Right lobe of liver (tissue), 4 donors: Measurements from ENCODE around the gene OBSCN.

Experiments used
- POLR2A ChIP-seq: fragments of 450-650 bp; IDR thresholded peaks from one replicate; pipeline ENCODE4 v1.6.1; 2017; ENCODE audit warnings: antibody characterized with exemption, mild to moderate bottlenecking
- TF ChIP-seq, protein P1 (sequence below), 4 donors: fragments of 200-600 bp in 3 of 4; fragments of 450-650 bp in 1 of 4; IDR thresholded peaks; one replicate each; pipeline versions ENCODE4 v1.5.1 to v1.8.0; 2016 to 2022; ENCODE audit warnings: antibody characterized with exemption in 4 of 4, mild to moderate bottlenecking in 2 of 4
- donor health status: DM: no; HTN: no; CAD: no.
- donor health status: DM: no; HTN: no; CAD: no.
- donor health status: DM: no; HTN: yes; CAD: no.

DNA sequence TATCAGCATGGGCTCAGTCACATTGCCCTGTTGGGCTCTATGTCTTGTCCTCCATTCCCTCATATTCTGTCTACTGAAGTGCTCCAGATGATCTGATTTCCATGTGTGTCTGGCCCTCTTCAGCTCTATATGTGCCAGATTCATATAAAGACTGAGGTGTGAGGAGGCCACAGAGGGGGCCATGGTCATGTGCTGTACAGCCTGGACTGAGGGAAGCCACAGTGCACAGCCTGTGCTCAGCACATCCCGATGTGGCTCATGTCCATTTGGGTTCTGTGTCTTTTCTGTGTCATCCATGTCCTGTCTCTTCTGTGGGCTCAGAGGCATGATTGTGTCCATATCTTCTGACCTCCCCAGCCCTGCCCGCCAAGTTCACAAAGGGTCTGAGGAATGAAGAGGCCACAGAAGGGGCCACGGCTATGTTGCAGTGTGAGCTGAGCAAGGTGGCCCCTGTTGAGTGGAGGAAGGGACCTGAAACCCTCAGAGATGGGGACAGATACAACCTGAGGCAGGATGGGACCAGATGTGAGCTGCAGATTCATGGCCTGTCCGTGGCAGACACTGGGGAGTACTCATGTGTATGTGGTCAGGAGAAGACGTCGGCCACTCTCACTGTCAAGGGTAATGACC, 97.0 kb downstream of the OBSCN start:
- TF ChIP-seq, protein P1, sequence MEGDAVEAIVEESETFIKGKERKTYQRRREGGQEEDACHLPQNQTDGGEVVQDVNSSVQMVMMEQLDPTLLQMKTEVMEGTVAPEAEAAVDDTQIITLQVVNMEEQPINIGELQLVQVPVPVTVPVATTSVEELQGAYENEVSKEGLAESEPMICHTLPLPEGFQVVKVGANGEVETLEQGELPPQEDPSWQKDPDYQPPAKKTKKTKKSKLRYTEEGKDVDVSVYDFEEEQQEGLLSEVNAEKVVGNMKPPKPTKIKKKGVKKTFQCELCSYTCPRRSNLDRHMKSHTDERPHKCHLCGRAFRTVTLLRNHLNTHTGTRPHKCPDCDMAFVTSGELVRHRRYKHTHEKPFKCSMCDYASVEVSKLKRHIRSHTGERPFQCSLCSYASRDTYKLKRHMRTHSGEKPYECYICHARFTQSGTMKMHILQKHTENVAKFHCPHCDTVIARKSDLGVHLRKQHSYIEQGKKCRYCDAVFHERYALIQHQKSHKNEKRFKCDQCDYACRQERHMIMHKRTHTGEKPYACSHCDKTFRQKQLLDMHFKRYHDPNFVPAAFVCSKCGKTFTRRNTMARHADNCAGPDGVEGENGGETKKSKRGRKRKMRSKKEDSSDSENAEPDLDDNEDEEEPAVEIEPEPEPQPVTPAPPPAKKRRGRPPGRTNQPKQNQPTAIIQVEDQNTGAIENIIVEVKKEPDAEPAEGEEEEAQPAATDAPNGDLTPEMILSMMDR (IDR thresholded peaks at IDR 0.05): no peak
- no peak for TF ChIP-seq POLR2A
